Measurements from ENCODE around the gene APLP2.
"Not testable (repeated sequence)": the region's sequence is repeated elsewhere in the genome, so short reads cannot be mapped to it uniquely, and the experiment has no call there.

APLP2 gene

DNA sequence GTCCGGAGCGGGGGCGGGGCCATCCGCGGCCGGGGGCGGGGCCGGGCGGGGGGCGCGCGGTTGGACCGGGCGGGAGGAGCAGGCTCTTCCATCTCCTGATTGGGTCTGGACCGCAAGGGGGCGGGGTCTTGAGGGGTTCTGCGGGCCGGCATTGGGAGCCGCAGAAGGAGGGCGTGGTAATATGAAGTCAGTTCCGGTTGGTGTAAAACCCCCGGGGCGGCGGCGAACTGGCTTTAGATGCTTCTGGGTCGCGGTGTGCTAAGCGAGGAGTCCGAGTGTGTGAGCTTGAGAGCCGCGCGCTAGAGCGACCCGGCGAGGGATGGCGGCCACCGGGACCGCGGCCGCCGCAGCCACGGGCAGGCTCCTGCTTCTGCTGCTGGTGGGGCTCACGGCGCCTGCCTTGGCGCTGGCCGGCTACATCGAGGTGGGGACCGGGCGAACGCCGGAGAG is at the start of gene APLP2:
Gene APLP2 (plus strand): TSS at position 236 of the 450 bp plus-strand sequence. CDS start 84 bp downstream, at position 320.
- DNase-seq: peak; percentile 99

DNA sequence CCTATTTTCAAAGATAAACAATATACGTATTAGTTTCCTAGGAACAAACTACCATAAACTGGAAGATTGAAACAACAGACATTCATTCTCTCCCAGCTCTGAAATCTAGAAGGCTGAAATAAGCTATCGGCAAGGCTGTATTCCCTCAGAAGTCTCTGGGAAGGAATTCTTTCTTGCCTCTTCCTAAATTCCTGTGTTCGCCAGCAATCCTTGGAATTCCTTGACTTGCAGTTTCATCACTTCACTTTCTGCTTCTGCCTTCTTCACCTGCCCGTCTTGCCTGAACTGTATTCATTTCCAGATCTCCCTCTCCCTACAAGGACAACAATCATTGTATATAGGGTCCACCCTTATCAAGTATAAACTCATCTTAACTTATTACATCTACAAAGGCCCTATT is 49.4 kb upstream of the APLP2 start:
- DNase-seq: no peak

DNA sequence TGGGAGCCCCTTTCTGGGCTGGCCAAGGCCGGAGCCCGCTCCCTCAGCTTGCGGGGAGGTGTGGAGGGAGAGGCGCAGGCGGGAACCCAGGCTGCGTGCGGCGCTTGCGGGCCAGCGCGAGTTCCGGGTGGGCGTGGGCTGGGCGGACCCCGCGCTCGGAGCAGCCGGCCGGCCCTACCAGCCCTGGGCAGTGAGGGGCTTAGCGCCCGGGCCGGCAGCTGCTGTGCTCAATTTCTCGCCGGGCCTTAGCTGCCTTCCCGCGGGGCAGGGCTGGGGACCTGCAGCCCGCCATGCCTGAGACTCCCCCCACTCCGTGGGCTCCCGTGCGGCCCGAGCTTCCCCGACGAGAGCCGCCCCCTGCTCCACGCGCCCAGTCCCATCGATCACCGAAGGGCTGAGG is 48.1 kb upstream of the APLP2 start:
- not testable (repeated sequence) for DNase-seq

DNA sequence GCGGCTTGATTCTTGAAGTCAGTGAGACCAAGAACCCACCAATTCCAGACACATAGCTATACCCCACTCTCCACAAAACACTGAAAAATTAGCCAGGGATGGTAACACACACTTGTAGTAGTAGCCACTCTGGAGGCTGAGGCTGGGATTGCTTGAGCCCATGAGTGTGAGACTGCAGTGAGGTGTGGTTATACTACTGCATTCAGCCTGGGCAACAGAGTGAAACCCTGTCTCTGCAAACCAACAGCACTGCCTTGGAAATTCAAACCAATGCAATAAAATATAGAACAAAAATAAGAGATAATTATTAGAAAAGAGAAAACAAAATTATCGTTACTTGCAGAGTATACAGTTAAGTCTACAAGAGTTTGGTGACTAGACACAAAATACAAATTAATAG is 46.9 kb upstream of the APLP2 start:
- DNase-seq: no peak

DNA sequence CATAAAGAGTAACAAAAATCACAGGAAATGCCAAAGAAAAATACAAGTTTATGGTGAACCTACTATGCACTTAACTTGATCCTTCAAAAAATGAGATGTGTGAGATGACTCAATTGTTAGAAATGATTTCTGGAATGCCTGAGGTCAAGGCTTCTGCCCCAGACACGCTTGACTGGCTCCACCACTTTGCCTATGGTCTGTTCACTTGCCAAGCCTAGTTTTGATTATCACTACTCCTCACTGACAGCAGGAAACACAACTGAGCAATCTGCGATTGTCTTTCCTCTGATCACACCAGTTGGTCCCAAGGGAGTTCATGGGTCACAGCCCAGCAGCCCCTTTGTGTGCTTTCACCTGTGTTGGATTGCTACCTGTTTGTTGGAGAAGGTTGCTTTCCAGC is 46.5 kb upstream of the APLP2 start:
- DNase-seq: peak; percentile 50

DNA sequence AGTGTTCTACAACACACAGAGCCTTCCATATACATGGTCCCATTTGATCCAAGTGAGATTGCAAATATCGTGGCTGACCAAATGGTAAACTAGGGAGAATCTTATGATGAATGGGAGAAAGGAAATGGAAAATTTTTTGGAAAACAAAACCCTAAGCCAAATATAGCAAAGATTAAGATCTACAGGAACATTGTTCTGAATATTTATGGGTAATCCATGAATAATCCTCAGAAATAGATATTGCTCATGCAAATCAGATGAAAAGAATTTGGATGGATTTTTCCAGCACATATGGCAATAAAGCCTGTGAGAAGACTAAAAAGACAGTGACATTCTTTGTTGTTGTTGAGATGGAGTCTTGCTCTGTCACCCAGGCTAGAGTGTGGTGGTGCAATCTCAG is 45.3 kb upstream of the APLP2 start:
- no peak for DNase-seq

DNA sequence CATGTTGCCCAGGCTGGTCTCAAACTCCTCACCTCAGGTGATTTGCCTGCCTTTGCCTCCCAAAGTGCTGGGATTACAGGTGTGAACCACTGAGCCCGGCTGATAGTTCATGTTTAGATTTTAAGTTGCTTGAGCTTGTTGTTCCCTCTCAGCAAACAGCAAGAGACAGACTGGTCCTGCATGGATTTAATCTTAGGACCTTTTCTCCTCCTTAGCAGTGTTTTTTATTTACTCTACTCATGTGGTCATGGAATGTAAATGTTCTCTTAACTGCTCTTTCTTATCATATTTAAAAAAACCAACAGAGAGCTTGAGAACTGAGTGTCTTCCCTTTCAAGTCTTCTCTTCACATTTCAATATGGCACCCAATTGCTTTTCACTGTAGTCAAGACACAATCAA is 44.3 kb upstream of the APLP2 start:
- DNase-seq: no peak

DNA sequence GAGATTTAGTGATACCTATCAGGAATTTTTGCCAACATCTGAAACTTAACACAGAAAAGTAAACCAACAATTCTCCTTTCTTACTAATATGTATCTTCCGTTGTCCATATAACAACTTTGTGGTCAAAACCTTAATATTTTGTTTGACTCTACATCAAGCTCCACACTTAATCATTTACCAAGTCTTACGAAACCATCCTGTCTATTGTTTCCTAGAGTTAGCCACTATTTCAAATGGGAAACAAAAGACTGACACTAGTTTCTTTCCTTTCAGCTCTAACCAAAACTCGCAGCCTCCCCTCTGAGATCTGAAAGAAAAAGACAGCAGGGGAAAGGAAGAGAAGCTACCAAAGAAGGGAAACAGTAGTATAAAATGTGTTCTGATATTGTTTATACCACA is 40.6 kb upstream of the APLP2 start:
- no peak for DNase-seq

DNA sequence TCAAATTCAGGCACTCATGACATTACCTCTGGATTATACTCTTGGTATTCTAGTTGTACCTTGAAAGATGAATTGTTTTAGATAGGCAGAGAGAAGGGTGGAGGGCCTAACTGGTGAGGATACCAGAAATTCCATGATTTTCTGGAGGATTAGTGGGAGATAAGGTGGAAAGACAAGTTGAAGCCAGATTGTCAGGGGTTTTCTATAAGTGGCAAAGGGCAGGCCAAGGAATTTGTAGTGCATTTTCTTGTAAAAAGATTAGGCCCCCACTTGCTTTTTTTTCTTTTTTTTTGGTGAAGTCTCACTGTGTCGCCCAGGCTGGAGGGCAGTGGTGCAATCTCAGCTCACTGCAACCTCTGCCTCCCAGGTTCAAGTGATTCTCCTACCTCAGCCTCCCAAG is 38.6 kb upstream of the APLP2 start:
- DNase-seq: no peak

DNA sequence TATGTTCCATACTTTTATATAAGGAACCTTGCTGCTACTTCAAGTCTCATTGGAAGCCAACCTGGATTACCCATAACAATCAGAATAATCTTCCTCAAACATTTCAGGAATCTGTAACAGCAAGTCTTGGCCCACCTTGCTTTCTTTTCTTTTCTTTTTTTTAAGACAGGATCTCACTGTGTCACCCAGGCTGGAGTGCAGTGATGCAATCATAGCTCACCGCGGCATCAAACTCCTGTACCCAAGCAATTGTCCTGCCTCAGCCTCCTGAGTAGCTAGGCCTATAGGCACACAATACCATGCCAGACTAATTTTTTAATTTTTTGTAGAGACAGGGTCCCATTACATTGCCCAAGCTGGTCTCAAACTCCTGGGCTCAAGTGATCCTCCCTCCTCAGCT is 37.7 kb upstream of the APLP2 start:
- no peak for DNase-seq

DNA sequence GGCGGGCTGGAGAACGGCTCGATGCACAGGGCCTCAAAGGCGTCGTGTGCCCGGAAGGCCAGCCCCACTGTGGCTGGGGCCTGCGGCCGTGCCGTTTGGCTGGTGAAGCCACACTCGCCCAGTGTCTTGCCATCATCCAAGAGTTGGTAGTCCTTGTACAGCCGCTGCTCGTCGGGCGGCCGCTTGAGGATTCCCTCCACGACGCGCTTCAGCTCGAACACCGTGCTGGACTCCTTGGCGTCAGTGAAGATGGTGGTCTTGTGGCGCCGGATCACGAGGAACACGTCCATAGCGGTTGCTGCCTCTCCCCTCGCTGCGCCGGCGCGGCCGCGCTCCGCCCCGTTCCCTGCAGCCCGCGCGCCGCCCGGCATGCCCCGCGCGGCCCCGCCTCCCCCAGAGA is 36.8 kb upstream of the APLP2 start:
- no peak for DNase-seq

DNA sequence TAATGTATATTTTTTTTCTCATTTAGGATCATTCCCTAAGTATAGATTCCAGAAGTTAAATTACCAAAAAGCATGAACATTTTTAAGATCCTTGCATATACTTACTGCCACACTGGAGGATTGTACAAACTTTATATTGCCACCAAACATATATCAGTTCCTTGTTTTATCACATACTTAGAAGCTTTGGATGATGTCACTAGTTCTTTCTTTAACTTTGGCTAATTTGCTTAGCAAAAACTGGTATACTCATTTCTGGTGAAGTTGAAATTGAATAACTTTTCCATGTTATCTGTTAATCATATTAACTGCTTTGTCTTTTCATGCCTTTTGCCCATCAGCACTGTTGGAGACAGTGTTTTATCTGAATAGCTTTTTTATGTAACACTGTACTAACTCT is 35.5 kb upstream of the APLP2 start:
- no peak for DNase-seq

DNA sequence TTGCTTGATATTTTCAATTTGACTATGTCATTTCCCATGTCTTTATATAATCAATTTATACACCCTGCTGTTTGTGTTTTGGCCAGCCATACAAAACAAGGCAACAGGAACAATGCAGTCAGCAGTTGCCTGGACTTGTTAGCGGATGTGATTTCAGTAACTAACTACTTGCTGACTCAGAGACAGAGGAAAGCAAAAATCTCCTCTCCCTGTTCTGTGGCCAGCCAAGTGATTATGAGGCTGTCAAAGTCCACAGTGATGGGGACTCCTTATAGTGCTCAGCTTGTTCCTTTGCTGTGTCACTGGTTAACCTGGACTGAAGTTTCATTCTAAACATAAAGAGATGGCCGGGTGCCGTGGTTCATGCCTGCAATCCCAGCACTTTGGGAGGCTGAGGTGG is 32.6 kb upstream of the APLP2 start:
- no peak for DNase-seq

DNA sequence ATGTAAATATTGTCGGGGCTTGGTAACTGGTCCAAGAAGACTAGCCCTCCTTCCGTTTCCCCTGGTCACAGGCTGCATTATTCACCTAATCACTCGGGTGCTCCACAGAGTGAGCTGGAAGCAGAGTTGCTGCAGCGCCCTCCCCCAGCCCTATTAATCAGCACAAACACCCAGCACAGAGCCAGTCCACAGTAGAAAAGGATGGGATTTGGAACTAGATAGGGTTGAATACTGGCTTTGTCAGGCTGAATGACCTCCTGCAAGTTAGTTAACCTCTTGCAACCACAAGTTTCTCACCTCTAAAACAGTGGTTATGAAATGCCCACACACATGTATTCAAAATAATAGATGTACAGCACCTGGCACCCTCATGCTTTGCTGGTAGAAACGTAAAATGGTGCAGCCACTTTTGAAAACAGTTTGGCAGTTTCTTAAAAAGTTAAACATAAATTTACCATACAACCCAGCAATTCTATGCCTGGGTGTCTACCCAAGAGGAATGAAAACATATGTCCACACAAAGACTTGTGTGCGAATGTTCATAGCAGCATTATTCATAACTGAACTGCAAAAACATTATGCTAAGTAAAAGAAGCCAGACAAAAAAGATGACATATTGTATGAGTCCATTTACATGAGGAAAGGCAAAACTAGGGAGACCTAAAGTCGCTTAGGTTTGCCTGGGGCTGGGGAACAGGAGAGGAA is 31.7 kb upstream of the APLP2 start:
- DNase-seq: no peak

DNA sequence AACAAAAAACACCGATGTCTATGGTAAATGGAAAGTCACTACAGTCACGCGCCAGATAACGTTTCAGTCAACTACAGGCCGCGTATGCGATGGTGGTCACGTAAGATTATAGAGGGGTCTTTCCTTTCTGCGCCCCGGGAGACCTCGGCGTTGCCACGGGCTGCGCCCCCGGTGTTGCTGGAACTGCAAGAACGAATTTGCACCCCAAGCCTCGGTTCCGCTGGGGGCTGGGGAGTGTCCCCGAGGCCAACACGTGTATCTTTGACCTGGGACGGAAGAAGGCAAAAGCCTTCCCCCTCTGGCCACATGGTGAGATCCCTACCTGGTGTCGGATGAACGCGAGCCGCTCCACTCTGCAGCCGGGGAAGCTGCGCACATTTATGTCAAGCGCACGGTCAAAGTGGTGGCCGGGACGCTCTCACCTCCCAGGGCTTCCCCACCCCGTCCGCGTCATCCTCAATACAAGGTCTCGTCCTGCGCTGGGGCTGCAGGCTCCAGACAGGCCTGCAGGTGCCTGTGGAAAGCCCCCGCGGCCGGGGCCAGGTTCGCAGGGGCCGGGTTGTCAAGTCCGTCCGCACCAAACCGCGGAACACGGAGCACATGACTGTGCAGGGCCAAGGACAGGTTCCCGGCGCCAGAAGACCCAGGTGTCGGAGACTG is 29.3 kb upstream of the APLP2 start:
- no peak for DNase-seq

DNA sequence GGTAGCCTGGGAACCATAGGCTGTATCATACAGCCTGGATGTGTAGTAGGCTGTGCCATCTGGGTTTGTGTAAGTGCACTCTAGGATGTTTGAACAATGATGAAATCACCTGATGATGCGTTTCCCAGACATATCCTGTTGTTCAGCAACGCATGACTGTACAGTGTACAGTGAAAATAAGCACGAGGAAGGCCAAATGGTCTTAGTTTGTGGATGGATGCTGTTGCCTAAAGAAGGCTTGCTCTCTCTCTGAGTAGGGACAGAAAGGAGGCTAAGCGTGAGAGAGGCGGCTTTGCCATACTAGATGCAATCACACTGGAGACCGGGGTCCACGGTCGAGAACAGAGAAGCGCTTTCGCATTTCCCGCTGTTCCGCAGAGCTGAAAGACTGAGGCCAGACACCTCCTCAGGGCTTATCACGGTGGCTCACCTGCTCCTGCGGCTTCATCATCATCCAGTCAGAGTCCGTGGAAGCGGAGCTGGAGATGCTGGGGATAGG is 27.6 kb upstream of the APLP2 start:
- no peak for DNase-seq

DNA sequence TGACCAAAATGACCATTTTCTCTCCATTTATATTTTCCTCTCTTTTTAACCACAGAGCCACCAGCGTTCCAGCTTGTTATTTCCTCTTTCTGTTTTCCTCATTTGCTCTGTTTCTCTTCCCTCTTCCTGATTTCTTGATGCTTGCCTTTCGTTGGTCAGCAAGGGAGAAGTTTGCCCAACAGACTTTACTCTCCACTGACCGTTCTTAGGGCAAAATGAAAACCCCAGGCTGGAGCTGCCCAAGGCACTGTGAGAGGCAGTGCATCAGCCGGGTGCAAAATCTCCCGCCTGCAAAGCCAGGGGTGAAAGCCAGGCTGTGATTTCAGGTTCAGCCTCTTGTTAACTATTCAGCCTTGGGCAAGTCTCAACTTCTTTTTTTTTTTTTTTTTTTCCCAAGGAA is 26.1 kb upstream of the APLP2 start:
- DNase-seq: no peak

DNA sequence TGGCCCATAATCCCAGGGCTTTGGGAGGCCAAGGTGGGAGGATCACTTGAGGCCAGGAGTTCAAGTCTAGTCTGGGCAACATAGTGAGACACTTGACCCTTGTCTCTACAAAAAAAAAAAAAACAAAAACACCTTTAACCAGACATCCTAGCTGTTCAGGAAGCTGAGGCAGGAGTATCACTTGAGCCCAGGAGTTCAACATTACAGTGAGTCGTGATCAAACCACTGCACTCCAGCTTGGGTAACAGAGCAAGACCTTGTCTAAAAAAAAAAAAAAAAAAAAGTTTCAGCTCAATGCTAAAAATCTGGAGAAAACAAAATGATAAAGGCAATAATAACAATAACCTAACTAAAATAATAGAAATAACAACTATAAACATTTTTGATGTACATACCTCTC is 22.6 kb upstream of the APLP2 start:
- no peak for DNase-seq

DNA sequence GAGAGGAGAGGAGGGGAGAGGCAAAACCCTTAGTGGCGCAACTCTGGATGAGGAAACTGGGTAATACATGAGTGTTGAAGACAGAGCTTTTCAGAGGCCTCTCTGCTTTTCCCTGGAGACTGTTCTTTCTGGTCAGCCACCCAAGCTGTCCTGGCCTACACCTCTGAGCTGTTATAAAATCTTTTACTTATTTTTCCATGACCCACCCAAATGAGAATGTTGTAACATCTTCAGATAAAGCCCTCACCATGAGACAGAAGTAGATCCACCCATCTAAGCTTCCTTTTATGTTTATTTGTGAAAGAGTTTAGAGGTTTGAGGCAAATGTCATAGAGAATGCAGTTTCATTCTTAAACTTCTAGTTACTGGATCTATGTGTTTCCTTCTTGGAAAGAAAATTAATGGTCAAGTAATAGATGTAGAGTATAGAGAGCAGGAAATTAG is 20.3 kb upstream of the APLP2 start:
- DNase-seq: no peak

DNA sequence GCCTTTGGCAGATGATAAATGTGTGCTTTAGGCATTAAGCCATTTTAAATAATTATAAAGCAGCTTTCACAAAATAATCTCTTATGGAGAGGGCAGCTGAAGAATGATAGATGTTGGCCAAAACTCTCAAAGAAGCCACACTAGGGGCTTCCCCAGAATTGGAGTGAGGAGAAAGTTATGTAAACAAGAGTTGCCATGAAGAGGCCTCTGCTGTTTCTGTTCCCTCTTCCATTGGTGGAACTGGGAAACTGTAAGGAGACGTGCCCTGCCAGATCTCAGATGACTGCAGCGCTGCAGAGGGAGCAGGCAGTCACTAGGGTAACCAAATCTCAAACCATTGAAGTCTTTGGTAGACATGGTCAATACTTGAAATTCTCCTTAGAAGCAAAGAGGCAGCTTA is 19.4 kb upstream of the APLP2 start:
- no peak for DNase-seq

DNA sequence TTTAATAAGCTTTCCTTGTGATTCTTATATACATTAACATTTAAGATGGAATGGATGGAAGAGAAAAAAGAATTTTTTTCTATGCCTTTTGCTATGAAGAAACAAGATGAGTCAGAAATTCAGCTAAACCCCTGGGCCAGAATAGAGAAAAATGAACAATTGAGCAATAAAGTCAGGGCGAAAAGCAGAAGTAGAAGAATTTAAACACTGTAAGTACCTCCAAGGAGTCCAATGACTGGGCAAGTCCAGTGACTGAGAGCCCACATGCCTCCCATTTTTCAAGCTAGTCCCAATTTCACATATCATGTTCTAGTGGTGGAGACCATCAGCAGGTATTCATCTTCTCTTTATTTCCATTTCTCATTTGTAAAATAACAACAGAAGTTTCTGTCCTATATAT is 18.6 kb upstream of the APLP2 start:
- no peak for DNase-seq

DNA sequence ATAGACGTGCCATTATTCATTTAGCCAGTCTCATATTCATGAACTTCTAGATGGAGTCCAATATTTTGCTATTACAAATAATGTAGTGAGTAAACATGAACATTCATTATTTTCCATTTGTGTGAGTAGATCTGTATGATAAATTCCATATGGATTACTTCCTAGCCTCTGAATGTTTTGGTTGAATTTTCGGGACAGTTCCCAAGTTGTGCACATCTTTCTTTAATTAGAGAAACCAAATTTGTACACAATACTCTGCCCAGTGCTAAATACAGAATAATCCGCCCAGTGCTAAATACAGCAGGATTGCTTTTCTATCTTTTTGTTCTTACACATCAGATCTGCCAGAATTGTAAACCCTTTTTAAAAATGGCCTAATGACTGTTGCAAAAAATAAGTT is 17.1 kb upstream of the APLP2 start:
- DNase-seq: peak; percentile 57

DNA sequence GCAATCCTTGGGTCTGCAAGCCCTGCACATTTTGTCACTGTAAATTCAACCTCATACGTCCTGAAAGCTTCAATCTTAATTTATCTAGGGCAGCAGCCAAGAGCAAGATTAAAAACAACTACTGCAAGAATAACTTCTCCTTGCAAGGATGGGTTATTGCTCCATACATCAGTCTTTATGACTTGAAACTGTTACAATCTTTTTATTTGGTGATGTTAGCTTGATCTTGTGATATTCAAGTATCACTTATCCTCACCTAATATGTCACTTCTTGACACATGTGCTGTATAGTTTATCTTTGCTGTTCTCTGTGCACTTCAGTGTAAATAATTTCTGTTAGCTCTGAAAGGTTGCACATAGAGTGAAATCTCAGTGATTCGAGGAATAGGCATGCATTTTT is 14.7 kb upstream of the APLP2 start:
- no peak for DNase-seq

DNA sequence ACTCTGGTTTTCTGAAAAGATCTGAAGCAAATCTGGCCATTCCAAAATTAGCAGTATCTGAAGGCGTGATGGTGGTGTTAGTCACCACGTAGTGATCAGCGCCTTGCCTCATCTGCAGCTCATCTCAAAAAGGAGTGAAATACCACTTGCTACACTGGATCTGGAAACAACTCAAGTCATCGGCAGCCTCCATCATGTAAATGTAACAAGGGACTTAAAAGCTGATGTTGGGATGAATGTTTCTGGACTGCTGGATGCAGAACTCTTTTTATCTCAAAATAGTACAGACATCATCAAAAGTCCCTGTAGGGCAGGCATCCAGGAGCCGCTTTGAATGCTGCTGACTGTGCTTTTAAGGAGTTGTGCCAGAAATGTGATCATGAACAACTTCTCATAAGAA is 14.1 kb upstream of the APLP2 start:
- no peak for DNase-seq

DNA sequence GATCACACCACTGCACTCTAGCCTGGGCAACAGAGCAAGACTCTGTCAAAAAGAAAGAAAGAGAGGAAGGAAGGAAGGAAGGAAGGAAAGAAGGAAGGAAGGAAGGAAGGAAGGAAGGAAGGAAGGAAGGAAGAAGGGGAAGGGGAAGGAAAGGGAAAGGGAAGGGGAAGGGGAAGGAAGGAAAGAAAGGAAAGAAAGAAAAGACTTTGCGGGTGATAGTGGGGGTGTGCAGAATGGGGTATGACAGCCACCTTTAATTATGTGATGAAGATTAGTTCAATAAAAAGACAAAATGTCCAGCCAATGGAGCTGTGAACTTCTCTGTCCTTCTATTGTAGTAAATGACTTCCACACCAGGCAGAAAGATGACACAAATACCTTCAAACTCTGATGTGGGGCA is 8.7 kb upstream of the APLP2 start:
- no peak for DNase-seq
